ENCODE data around the gene TSHZ2.
"Not testable (repeated sequence)": the region's sequence is repeated elsewhere in the genome, so short reads cannot be mapped to it uniquely, and the experiment has no call there.

TSHZ2 gene

GRCh38 chr20:53322651-53323050 is 350.5 kb downstream of the TSHZ2 start:
- POLR2A ChIA-PET = no interaction called here
- DNase-seq (ENCODE audit: extremely low spot score) = no peak
- no peak for TF ChIP-seq FOXK2 (IDR thresholded peaks at IDR 0.05)
- TF ChIP-seq L3MBTL2 (conservative IDR thresholded peaks at IDR 0.05) = no peak
- TF ChIP-seq FOXM1 (IDR thresholded peaks at IDR 0.05; ENCODE audit: borderline replicate concordance) = no peak
- no peak for TF ChIP-seq ELF4 (IDR thresholded peaks at IDR 0.05)
- CTCF ChIA-PET = no interaction called here

- CTCF ChIA-PET = not testable (repeated sequence)
Observed at GRCh38 chr20:53323460-53323859, 351.3 kb downstream of the TSHZ2 start.

GRCh38 chr20:53324816-53325215 is 352.7 kb downstream of the TSHZ2 start:
- ChIA-PET POLR2A (no interaction called here), CTCF (no interaction called here)
- DNase-seq (ENCODE audit: extremely low spot score) = no peak
- no peak for TF ChIP-seq PKNOX1 (IDR thresholded peaks at IDR 0.05)
- TF ChIP-seq ARNT (IDR thresholded peaks at IDR 0.05) = no peak
- no peak for TF ChIP-seq FOXM1 (IDR thresholded peaks at IDR 0.05; ENCODE audit: borderline replicate concordance)
- no peak for TF ChIP-seq NFRKB (IDR thresholded peaks at IDR 0.05)
- TF ChIP-seq FOXK2 (IDR thresholded peaks at IDR 0.05) = no peak
- TF ChIP-seq ZNF384 (IDR thresholded peaks at IDR 0.05) = no peak
- no peak for TF ChIP-seq SP1 (IDR thresholded peaks at IDR 0.05)
- no peak for TF ChIP-seq SUZ12 (IDR thresholded peaks at IDR 0.05)
- no peak for TF ChIP-seq LEF1 (IDR thresholded peaks at IDR 0.05; ENCODE audit: borderline replicate concordance)
- TF ChIP-seq BHLHE40 (IDR thresholded peaks at IDR 0.05; ENCODE audit: borderline replicate concordance) = no peak

More at GRCh38 chr20:53323460-53323859, 351.3 kb downstream of the TSHZ2 start:
- DNase-seq (ENCODE audit: extremely low spot score); POLR2A ChIA-PET: not testable (repeated sequence)
- TF ChIP-seq ZNF384 (IDR thresholded peaks at IDR 0.05) = 0 out of 2 replicates have a peak, but pooled peaks have one; percentile 24

DNA sequence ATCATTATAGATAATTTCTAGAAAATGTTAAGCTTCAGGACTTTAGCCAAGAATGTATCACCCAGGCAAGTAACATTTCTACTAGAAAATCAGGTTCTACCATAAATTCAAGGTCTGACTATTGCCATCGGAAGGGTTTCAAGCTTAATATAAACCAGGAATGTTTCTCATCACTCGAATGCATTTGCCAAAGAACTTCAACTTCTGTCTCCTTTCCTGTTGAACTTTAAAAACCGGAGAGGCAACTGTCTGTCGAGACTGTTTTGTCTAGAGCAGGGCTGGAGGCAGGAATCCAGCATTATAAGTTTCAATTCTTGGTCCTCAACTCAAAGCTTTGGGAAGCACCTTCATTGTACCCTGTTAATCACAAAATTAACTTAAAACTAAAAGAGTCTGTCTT is 356.8 kb downstream of the TSHZ2 start:
- DNase-seq (ENCODE audit: extremely low spot score) = no peak
- TF ChIP-seq SUZ12 (IDR thresholded peaks at IDR 0.05) = no peak
- no peak for TF ChIP-seq FOXM1 (IDR thresholded peaks at IDR 0.05; ENCODE audit: borderline replicate concordance)
- no peak for TF ChIP-seq SP1 (IDR thresholded peaks at IDR 0.05)
- no peak for TF ChIP-seq TARDBP (IDR thresholded peaks at IDR 0.05)
- TF ChIP-seq ZNF384 (IDR thresholded peaks at IDR 0.05) = no peak
- TF ChIP-seq FOXK2 (IDR thresholded peaks at IDR 0.05) = no peak
- no peak for TF ChIP-seq CTBP1 (IDR thresholded peaks at IDR 0.05; ENCODE audit: borderline replicate concordance)
- no peak for TF ChIP-seq L3MBTL2 (conservative IDR thresholded peaks at IDR 0.05)
- TF ChIP-seq LEF1 (IDR thresholded peaks at IDR 0.05; ENCODE audit: borderline replicate concordance) = no peak
- TF ChIP-seq NFRKB (IDR thresholded peaks at IDR 0.05) = no peak
- no peak for TF ChIP-seq HDGF (IDR thresholded peaks at IDR 0.05; ENCODE audit: borderline replicate concordance)
- no peak for TF ChIP-seq ARNT (IDR thresholded peaks at IDR 0.05)
- ChIA-PET CTCF (interaction anchor here (0.6 kb wide), 1 partner anchor 100 kb away, joined by 3 read pairs; no protein-coding TSS in a partner anchor), POLR2A (no interaction called here)

DNA sequence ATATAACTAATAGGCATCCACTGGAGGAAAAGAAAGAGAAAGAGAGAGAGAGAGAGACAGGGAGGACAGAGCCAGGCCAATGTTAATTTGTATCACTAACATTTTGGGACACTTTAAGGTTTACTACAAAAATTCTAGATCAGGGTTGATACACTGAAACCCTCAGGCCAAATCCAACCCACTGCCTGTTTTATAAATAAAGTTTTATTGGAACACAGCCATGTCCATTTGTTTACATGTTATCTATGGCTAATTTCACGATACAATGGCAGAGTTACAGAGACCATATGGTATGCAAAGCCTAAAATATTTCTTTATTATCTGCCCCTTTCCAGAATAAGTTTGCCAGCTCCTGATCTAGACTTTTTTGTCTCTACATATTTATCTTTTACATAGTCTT is 357.6 kb downstream of the TSHZ2 start:
- TF ChIP-seq PKNOX1 (IDR thresholded peaks at IDR 0.05) = no peak
- no peak for TF ChIP-seq SUZ12 (IDR thresholded peaks at IDR 0.05)
- TF ChIP-seq SP1 (IDR thresholded peaks at IDR 0.05) = no peak
- TF ChIP-seq FOXM1 (IDR thresholded peaks at IDR 0.05; ENCODE audit: borderline replicate concordance) = no peak
- no peak for TF ChIP-seq TARDBP (IDR thresholded peaks at IDR 0.05)
- POLR2A ChIA-PET = no interaction called here
- CTCF ChIA-PET = interaction anchor here (0.6 kb wide), 1 partner anchor 101 kb away, joined by 3 read pairs; no protein-coding TSS in a partner anchor
- DNase-seq (ENCODE audit: extremely low spot score) = no peak

- ChIA-PET CTCF (interaction anchor here (0.6 kb wide), 1 partner anchor 16 kb away, joined by 3 read pairs; no protein-coding TSS in a partner anchor), POLR2A (no interaction called here)
- DNase-seq (ENCODE audit: extremely low spot score) = no peak
Observed at GRCh38 chr20:53330601-53331140, 358.5 kb downstream of the TSHZ2 start.

More at GRCh38 chr20:53330601-53331140, 358.5 kb downstream of the TSHZ2 start:
- no peak for TF ChIP-seq FOXA1 (IDR thresholded peaks at IDR 0.05)
- TF ChIP-seq PKNOX1 (IDR thresholded peaks at IDR 0.05) = no peak
- no peak for TF ChIP-seq SP1 (IDR thresholded peaks at IDR 0.05)
- no peak for TF ChIP-seq ZNF384 (IDR thresholded peaks at IDR 0.05)
- TF ChIP-seq SUZ12 (IDR thresholded peaks at IDR 0.05) = no peak
- no peak for TF ChIP-seq HDGF (IDR thresholded peaks at IDR 0.05; ENCODE audit: borderline replicate concordance)
- TF ChIP-seq FOXK2 (IDR thresholded peaks at IDR 0.05) = no peak
- no peak for TF ChIP-seq LEF1 (IDR thresholded peaks at IDR 0.05; ENCODE audit: borderline replicate concordance)
- no peak for TF ChIP-seq ELF4 (IDR thresholded peaks at IDR 0.05)
- TF ChIP-seq NFRKB (IDR thresholded peaks at IDR 0.05) = no peak
- TF ChIP-seq L3MBTL2 (conservative IDR thresholded peaks at IDR 0.05) = no peak
- TF ChIP-seq BHLHE40 (IDR thresholded peaks at IDR 0.05; ENCODE audit: borderline replicate concordance) = no peak
- TF ChIP-seq FOXM1 (IDR thresholded peaks at IDR 0.05; ENCODE audit: borderline replicate concordance) = no peak
- TF ChIP-seq TARDBP (IDR thresholded peaks at IDR 0.05) = no peak
- no peak for TF ChIP-seq CTBP1 (IDR thresholded peaks at IDR 0.05; ENCODE audit: borderline replicate concordance)
- TF ChIP-seq ARNT (IDR thresholded peaks at IDR 0.05) = no peak

Measured in HEK293T (cell line).